Activated naive CD4-positive, alpha-beta T cell treated with anti-CD3 and anti-CD28 coated beads for 36 hours (primary cell): ENCODE data around the gene P4HA3. TPM values are rescaled to one million over a fixed set of nuclear protein-coding genes. Genes with fewer than 3 reads are reported as not detected.

Experiments
- CTCF ChIA-PET: fragments of 350-600 bp; sonication (Branson Sonifier 250); formaldehyde crosslinking; loops from one replicate; lab custom pipeline; 2021; ENCODE audit warnings: antibody characterized with exemption; lab: Charles Lee
- DNase-seq: peaks from one replicate; pipeline ENCODE4 v3.0.0-alpha.2; 2020
- H3K27ac Mint-ChIP-seq: one replicate; pipeline ENCODE4 v1.8.0; 2021; ENCODE audit warnings: mild to moderate bottlenecking, mixed read lengths
- H3K27me3 Mint-ChIP-seq: one replicate; pipeline ENCODE4 v1.8.0; 2021; ENCODE audit warnings: low read depth, mixed read lengths
- H3K36me3 Mint-ChIP-seq: one replicate; pipeline ENCODE4 v1.8.0; 2021; ENCODE audit warnings: low read depth, mixed read lengths
- H3K4me1 Mint-ChIP-seq: one replicate; pipeline ENCODE4 v1.8.0; 2021; ENCODE audit warnings: low read depth, mixed read lengths
- H3K4me3 Mint-ChIP-seq: one replicate; pipeline ENCODE4 v1.8.0; 2021; ENCODE audit warnings: mild to moderate bottlenecking, moderate library complexity, mixed read lengths
- H3K9me3 Mint-ChIP-seq: one replicate; pipeline ENCODE4 v1.8.0; 2021; ENCODE audit warnings: mixed read lengths
- intact Hi-C: fragments of 100-400 bp; cut with micrococcal nuclease; formaldehyde crosslinking; loops from one replicate; pipeline ENCODE4 v1.15.1; 2023
- total RNA-seq, 2 experiments: library from RNA; stranded (reverse); gene quantifications; one replicate each; pipeline ENCODE4 v1.2.3, GENCODE V29; 2021

The P4HA3 gene
- total RNA-seq, 2 experiments from 2014 or later, result not detected

DNA sequence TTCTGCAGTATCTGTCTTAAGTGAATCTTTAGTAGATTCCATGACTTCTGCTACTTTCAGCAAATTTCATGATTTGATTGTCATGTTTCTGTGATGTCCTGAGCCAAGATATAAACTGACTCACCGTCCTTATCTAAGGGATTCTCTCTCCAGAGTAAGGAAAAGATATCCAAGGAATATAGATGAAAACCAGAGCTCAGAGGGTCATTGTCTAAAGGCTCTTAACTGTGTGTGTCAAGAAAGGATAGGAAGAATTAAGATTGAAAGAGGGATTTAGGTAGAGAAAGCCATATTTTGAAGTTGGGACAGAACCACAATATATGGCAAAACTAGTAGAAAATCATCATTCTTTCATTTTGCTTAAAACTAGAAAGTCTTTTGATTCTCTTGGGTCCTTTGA lies 89.6 kb downstream of the P4HA3 start:
- Mint-ChIP-seq H3K36me3 (peaks cover 11% of the 10 kb centered on the region), H3K9me3 (no peaks in the 10 kb centered on the region), H3K27ac (no peak overlapping the region), H3K4me3 (no peak overlapping the region), H3K27me3 (no peaks in the 10 kb centered on the region), H3K4me1 (no peaks in the 10 kb centered on the region)
- no peak for DNase-seq
- CTCF ChIA-PET, result interaction anchor here (0.5 kb wide), 1 partner anchor 75 kb away, joined by 3 read pairs; no protein-coding TSS in a partner anchor
- intact Hi-C loops, result no loop called here

GRCh38 chr11:74220376-74220775 lies 91.1 kb downstream of the P4HA3 start:
- Mint-ChIP-seq H3K27ac (no peak overlapping the region), H3K36me3 (peaks cover 9% of the 10 kb centered on the region)
- CTCF ChIA-PET, result interaction anchor here (0.6 to 1.0 kb wide), 2 partner anchors 35 to 995 kb away, joined by 3 read pairs; no protein-coding TSS in a partner anchor

More at GRCh38 chr11:74220376-74220775, 91.1 kb downstream of the P4HA3 start:
- no peak for DNase-seq
- intact Hi-C loops, result no loop called here
- Mint-ChIP-seq H3K27me3 (no peaks in the 10 kb centered on the region), H3K4me3 (no peak overlapping the region), H3K9me3 (no peaks in the 10 kb centered on the region), H3K4me1 (no peaks in the 10 kb centered on the region)

Other genes starting within 250 kb of the P4HA3 start
- gene C2CD3, start 140.6 kb downstream of the P4HA3 start, total RNA-seq, result 10 to 100 TPM; 21.3 to 23.1 TPM
- 10 to 100 TPM; 19.0 to 22.1 TPM for gene PPME1, start 140.4 kb downstream of the P4HA3 start, total RNA-seq
- gene PGM2L1, start 86.8 kb upstream of the P4HA3 start, total RNA-seq, result 10 to 100 TPM; 11.9 to 13.4 TPM
- not detected for gene KCNE3, start 155.9 kb upstream of the P4HA3 start, total RNA-seq
- gene LIPT2, start 182.1 kb upstream of the P4HA3 start, total RNA-seq, result 1 to 10 TPM; 3.1 to 5.6 TPM